GM12892 (cell line): ENCODE measurements around the gene MORN4.

Source experiments
- DNase-seq: peaks from one replicate; pipeline ENCODE4 v3.0.0; 2011; ENCODE audit not compliant: insufficient read length
- FAIRE-seq: peaks from 2 replicates; lab custom pipeline; 2011; peaks lifted over from hg19 to GRCh38; lab: Jason Lieb, UNC
- POLR2A ChIP-seq: IDR thresholded peaks from 2 replicates; pipeline ENCODE4 v1.6.1; 2011; ENCODE audit warnings: low read depth, low read length, control low read depth
- POLR2AphosphoS5 ChIP-seq: IDR thresholded peaks from 2 replicates; pipeline ENCODE4 v1.6.1; 2011; ENCODE audit warnings: low read depth, low read length, control low read depth
- TAF1 ChIP-seq: IDR thresholded peaks from 2 replicates; pipeline ENCODE4 v1.6.1; 2011; ENCODE audit warnings: low read depth, mild to moderate bottlenecking, control low read depth, low read length, borderline replicate concordance

Gene MORN4

GRCh38 chr10:97566336-97566996, 66.8 kb downstream of the MORN4 start:
- FAIRE-seq (no peak), DNase-seq (no peak)
- TF ChIP-seq TAF1 (no peak), POLR2A (no peak), POLR2AphosphoS5 (no peak)

GRCh38 chr10:97564776-97565175, 68.5 kb downstream of the MORN4 start:
- DNase-seq (no peak), FAIRE-seq (no peak)
- TF ChIP-seq POLR2A, result no peak
- TF ChIP-seq TAF1, result no peak
- TF ChIP-seq POLR2AphosphoS5, result no peak
